ENCODE measurements around the gene PEAK3.

The PEAK3 gene

DNA sequence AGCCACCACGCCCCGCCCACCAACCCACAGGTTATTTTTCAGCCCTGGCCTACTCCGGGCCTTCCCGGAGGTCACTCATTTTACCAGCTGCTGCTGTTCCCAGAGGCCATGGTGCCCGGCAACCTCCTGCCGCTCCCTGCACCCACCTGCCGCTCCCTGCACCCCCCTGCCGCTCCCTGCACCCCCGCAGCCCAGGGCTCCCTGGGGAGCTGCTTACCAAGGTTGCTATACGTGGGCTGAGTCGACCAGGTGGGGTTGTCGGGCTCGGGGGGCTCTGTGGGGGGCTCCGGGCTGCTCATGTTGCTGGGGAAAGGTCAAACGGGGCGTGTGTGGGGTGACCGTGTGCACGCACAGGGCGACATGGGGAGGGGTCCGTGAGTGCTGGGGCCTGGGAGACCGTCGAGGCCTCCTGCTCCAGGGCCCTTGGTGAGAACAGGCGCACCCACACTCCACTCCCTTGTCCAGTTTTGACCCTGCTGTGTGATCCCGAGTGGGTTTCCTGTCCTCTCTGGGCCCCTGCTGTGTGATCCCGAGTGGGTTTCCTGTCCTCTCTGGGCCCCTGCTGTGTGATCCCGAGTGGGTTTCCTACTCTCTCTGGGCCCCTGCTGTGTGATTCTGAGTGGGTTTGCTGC is 1.2 kb downstream of the PEAK3 start:
- Histone ChIP-seq H3K4me1 (no peaks in the 10 kb centered on the region), H3K27ac (no peak overlapping the region), H2AFZ (no peak overlapping the region), H3K4me3 (ENCODE audit: low read depth, low read length) (no peak overlapping the region), H3K79me2 (no peaks in the 10 kb centered on the region), H3K36me3 (ENCODE audit: control insufficient read depth, insufficient read depth, low read length) (no peaks in the 10 kb centered on the region), H3K9me3 (ENCODE audit: control insufficient read depth, low read length) (no peaks in the 10 kb centered on the region), H3K4me2 (ENCODE audit: low read length) (no peak overlapping the region), H3K9ac (no peak overlapping the region), H3K27me3 (ENCODE audit: control insufficient read depth, insufficient read depth, low read length) (no peaks in the 10 kb centered on the region)
- TF ChIP-seq, protein P1, sequence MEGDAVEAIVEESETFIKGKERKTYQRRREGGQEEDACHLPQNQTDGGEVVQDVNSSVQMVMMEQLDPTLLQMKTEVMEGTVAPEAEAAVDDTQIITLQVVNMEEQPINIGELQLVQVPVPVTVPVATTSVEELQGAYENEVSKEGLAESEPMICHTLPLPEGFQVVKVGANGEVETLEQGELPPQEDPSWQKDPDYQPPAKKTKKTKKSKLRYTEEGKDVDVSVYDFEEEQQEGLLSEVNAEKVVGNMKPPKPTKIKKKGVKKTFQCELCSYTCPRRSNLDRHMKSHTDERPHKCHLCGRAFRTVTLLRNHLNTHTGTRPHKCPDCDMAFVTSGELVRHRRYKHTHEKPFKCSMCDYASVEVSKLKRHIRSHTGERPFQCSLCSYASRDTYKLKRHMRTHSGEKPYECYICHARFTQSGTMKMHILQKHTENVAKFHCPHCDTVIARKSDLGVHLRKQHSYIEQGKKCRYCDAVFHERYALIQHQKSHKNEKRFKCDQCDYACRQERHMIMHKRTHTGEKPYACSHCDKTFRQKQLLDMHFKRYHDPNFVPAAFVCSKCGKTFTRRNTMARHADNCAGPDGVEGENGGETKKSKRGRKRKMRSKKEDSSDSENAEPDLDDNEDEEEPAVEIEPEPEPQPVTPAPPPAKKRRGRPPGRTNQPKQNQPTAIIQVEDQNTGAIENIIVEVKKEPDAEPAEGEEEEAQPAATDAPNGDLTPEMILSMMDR (IDR thresholded peaks at IDR 0.05) = no peak

GRCh38 chr19:2278459-2279158 is 3.4 kb downstream of the PEAK3 start:
- no peaks in the 10 kb centered on the region for H3K36me3 ChIP-seq (ENCODE audit: control insufficient read depth, insufficient read depth, low read length)
- no peak overlapping the region for H2AFZ ChIP-seq
- TF ChIP-seq, protein P1 (IDR thresholded peaks at IDR 0.05) = no peak
- no peak overlapping the region for H3K9ac ChIP-seq
- no peak overlapping the region for H3K4me3 ChIP-seq (ENCODE audit: low read depth, low read length)
- H3K9me3 ChIP-seq (ENCODE audit: control insufficient read depth, low read length) = no peaks in the 10 kb centered on the region
- peaks cover 4% of the 10 kb centered on the region for H3K4me1 ChIP-seq
- peaks cover 6% of the 10 kb centered on the region for H3K79me2 ChIP-seq
- no peaks in the 10 kb centered on the region for H3K27me3 ChIP-seq (ENCODE audit: control insufficient read depth, insufficient read depth, low read length)
- no peak overlapping the region for H3K27ac ChIP-seq
- H3K4me2 ChIP-seq (ENCODE audit: low read length) = no peak overlapping the region

GRCh38 chr19:2277138-2277537 is 4.8 kb downstream of the PEAK3 start:
- H2AFZ ChIP-seq = no peak overlapping the region
- peaks cover 10% of the 10 kb centered on the region for H3K4me1 ChIP-seq
- H3K4me2 ChIP-seq (ENCODE audit: low read length) = no peak overlapping the region
- H3K79me2 ChIP-seq = peaks cover 6% of the 10 kb centered on the region
- H3K27ac ChIP-seq = no peak overlapping the region
- no peak overlapping the region for H3K4me3 ChIP-seq (ENCODE audit: low read depth, low read length)
- H3K36me3 ChIP-seq (ENCODE audit: control insufficient read depth, insufficient read depth, low read length) = no peaks in the 10 kb centered on the region
- H3K27me3 ChIP-seq (ENCODE audit: control insufficient read depth, insufficient read depth, low read length) = no peaks in the 10 kb centered on the region
- no peak overlapping the region for H3K9ac ChIP-seq
- TF ChIP-seq, protein P1 (IDR thresholded peaks at IDR 0.05) = no peak
- no peaks in the 10 kb centered on the region for H3K9me3 ChIP-seq (ENCODE audit: control insufficient read depth, low read length)

- Histone ChIP-seq H3K4me1 (peaks cover 12% of the 10 kb centered on the region), H3K79me2 (peaks cover 10% of the 10 kb centered on the region)
Measured at GRCh38 chr19:2276429-2276986, 5.5 kb downstream of the PEAK3 start.

More at GRCh38 chr19:2276429-2276986, 5.5 kb downstream of the PEAK3 start:
- TF ChIP-seq, protein P1 (IDR thresholded peaks at IDR 0.05) = no peak
- H3K9ac ChIP-seq = no peak overlapping the region
- no peak overlapping the region for H3K27ac ChIP-seq
- H3K4me3 ChIP-seq (ENCODE audit: low read depth, low read length) = no peak overlapping the region
- no peaks in the 10 kb centered on the region for H3K9me3 ChIP-seq (ENCODE audit: control insufficient read depth, low read length)
- H2AFZ ChIP-seq = no peak overlapping the region
- H3K27me3 ChIP-seq (ENCODE audit: control insufficient read depth, insufficient read depth, low read length) = no peaks in the 10 kb centered on the region
- H3K4me2 ChIP-seq (ENCODE audit: low read length) = no peak overlapping the region
- H3K36me3 ChIP-seq (ENCODE audit: control insufficient read depth, insufficient read depth, low read length) = no peaks in the 10 kb centered on the region
